GM18505 (cell line): ENCODE data around the gene MAN1A1.

ENCODE experiments used
- ATAC-seq: cut with Tn5 transposase; IDR thresholded peaks from one replicate; pipeline ENCODE4 v1.9.1; 2021; ENCODE audit not compliant: unreplicated experiment
- POLR2A ChIP-seq: IDR thresholded peaks from 4 replicates; pipeline ENCODE4 v1.6.1; 2011; ENCODE audit warnings: borderline replicate concordance; ENCODE audit not compliant: insufficient read depth, insufficient read length; ENCODE audit errors: extremely low read depth

The MAN1A1 gene

DNA sequence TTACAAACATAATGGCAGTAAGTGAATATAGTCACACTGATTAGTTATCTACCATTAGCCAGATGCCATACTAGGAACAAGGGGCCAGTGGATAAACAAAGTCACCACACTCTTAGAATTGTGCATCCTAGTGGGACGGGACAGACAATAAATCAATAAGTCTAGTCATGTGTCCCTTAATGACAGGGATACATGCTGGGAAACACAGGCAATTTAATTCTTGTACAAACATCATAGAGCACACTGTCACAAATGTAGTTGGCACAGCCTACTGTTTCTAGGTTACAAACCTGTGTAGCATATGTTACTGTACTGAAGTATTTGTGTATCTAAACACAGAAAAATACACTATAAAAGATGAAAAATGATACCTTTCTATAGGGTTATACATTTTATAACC is 148.1 kb downstream of the MAN1A1 start:
- TF ChIP-seq POLR2A = no peak
- ATAC-seq = no peak

DNA sequence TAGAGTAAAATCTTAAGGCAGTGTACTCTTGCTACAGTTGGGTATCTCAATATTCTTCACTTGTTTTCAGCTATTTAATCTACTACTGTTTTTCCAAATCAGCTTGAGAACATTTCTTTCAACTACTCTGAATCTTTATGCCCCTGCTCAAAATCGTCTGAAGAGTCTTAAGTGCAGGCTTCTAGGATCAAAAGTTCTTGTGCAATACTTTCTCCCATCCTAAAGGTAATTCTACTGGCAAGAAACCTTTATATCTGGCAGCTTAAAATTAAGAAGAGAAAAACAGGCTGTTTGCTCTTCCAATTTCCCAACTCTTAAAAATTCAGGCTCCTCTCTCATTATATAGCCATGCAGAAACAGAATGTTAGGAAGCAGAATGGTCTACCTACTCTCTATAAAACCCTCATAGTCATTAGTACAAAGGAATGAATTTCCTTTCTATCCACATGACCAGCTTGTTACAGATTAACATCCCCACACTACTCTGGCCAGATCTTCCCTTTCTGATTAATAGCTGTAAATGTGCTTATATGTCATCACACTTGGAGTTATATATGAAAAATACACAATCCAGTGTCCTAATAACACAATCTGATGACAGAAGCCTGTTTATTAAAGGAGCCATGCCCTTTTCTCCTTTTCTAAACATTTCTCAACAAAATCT is 148.9 kb downstream of the MAN1A1 start:
- no peak for ATAC-seq
- no peak for TF ChIP-seq POLR2A

DNA sequence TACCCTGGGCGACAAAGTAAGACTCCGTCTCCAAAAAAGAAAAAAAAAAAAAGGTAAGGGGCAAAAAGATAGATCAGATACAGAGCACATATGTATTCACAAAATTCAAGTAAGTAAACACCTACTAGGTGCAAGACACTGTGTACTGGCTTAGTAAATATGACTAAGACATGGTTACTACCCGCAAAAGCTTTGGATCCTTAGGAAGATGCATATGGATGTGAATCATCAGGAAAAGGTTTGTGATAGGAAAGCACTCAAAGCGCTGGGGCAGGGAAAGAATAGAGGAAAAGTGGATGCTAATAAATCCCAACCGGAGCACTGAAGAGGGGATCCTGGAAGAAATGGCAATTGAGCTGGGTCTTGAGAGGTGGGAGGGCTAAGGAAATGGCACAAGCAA is 152.3 kb downstream of the MAN1A1 start:
- TF ChIP-seq POLR2A = no peak
- ATAC-seq = no peak

DNA sequence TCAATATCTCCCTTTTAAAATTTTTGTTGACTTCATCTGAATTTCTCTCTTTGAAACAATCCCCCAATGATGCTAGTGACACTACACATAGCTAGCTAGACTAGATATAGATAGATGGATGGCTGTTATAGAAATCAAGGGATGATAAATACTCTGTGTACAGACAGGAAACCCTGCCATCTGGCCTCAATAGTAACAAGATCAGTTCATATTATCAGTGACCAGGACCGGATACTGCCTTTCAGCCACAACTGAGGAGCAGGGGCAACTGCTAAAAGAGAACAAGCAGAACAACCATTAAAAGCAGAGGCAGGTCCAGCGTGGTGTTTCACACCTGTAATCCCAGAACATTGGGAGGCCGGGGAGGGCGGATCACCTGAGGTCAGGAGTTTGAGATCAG is 152.8 kb downstream of the MAN1A1 start:
- TF ChIP-seq POLR2A = no peak
- no peak for ATAC-seq

DNA sequence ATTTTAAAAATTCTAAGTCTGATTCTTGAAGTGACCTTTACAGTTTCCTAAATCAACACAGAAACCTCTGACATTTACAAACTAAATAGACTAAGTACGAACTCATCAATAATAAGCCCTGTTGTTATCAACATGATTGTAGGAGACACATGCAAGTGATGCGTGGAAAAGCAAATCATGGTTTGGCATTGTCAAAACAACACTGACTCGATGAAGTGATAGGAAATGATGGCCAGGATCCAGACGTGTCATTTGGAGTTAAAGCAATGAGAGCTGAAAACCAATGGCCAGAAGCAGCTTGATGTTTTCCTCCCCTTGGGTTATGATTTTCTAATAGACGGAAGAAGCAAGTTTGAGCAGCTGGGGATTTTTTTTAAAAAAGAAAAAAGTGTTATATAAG is 153.7 kb downstream of the MAN1A1 start:
- TF ChIP-seq POLR2A = no peak
- ATAC-seq = no peak

DNA sequence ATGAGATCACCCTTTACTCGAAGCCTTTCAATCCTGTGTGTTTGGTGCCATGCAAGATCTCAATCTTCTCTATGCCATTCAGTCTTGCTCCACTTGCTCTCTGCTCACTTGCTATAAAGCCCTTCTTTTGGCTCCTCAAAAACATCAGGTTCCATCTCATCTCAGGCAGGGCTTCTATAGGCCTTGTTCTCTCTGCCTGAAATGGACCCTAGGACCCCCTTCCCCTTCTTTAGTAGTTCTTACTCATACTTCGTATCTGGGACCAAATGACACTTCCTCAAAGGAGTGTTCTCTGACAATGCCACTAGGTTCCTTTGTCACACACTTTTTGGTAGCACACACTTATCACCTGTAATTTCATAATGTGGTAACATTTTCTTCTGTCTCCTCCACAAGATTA is 154.4 kb downstream of the MAN1A1 start:
- no peak for ATAC-seq
- TF ChIP-seq POLR2A = no peak

DNA sequence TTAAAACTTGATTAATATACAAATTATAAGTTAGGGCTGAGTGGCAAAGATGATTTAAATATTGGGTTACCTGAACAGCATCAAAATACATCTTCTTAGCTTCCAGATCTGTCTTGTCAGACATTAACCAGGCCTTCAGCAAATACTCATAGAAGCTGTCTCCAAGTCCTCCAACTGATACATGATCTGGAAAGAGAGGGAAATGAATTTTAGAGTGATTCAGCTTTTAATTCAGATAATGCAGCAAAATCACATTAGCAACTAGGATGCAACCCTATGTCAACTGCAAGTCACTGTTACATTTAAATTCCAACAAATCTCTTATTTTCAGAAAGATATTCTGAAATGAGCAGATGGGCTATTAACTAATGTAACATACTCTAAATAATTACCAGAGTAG is 155.9 kb downstream of the MAN1A1 start:
- no peak for ATAC-seq
- no peak for TF ChIP-seq POLR2A

DNA sequence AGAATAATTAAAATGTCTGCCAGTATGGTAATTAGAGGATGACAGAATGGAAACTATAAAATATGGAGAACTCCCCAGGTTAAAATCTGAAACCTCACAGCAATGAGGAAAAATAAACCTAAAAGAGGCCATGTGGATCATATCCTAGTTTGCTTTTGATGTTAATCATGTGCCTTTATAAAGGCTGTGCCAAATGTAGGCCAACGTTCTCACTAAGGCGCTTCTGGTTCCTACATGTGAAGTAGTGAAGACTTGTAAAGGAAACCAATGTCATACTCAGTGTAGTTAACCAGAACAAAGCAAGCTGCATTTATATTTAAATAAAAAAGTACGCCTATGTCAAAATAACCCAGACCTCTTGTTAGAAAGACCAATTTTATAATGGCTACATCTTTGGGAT is 157.4 kb downstream of the MAN1A1 start:
- no peak for TF ChIP-seq POLR2A
- ATAC-seq = no peak

DNA sequence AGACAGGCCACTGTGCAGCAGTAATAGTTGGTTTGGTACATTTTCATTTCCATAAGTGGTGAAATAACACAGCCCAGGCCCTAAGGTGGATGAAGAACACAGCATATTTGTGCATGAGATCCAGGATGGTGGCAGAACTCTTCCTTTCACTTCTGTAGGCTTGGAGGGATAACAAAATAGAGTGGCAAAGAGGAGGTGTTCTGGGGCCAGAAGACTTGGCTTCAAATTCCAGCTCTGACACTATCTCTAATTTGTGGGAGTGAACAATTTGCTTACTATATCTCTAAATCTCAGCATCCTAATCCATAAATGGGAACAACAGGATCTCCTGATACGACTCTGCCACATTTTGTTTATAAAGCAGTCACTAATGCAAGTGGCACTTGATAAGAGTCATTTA is 159.4 kb downstream of the MAN1A1 start:
- ATAC-seq = no peak

DNA sequence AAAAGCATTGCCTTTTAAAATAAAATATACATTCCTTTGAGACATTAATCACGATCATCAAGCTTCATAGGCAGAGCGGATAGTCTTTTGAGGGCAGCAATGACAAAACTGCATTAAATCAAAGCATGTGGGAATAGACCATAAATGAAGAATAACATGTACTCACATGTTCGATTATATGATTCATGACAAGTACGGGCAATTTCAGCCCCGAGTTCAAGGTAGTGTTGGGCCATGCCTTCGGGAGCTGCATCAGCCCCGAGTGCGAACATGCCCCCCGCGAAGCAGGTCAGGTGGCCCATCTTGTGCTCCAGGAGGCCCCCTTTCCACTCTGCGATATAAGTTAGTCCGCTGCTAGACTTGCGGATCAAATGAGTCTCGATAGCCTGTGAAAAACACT is 160.1 kb downstream of the MAN1A1 start:
- TF ChIP-seq POLR2A = no peak
- no peak for ATAC-seq

More for the DNA sequence above, 159.4 kb downstream of the MAN1A1 start:
- TF ChIP-seq POLR2A = no peak

DNA sequence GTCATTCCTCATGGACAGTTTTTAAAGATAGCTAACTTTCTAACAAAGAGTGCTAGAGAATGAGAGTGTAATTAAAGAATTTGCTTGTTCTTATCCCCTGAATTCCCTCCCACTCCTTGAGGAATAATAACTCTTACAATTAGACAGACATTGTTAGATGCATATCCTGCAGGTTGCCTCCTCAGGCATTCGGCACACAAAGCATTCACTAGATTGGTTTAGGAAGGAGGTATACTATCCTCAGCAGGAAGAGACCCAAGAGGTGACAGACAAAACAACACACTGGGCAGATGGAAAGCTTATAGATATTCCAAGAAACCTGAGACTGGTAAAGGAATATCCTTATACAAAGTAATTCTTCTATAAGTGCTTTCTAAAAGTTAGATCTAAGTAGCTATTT is 162.0 kb downstream of the MAN1A1 start:
- ATAC-seq = no peak
- TF ChIP-seq POLR2A = no peak

DNA sequence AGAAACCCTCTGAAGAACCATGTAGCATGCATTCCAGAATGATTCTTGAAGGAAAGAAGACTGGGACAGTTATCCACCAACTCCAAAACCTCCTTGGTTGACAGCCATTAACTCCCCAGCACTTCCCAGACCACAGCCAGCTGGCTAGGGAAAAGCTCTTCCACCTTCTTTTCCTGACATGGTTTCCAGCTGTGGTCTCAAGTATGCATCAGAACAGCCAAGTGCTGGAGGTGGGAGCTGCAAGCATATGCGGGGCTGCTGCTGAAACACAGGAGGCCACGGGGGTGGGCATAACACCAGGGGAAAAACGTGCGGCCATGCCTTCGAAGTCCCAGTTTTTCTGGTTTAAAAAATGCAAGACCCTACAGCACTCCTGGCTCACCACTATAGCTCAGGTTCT is 163.1 kb downstream of the MAN1A1 start:
- TF ChIP-seq POLR2A = no peak
- ATAC-seq = no peak

DNA sequence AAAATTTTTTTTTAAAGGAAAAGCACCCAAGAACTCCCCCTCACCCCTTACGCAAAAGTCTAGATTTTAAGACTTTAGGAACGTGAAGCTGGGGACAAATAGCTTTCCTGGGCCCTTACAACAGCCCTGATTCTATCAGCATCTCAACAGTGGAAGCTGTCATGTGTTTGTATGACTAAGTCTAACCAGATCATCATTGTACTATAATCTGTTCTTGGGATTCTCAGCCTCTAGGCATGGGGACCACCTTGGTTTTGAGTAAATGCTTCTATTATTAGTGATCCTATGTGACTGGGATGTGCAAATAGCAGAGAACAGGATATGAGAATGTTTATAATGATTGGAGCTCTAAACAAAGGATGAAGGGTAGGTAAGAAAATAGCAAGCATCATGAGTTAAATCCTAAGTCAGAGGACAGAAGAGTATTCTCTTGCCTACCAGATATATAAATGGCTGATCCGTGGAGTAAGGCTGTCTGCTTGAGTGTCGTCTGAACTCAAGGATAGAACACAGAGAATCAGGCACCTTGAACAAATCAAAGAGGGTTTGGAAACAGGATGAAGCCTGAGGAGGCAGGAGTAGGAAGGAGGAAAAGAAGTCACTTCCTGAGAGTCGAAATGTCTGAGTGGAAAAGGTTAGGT is 165.4 kb downstream of the MAN1A1 start:
- no peak for ATAC-seq
- TF ChIP-seq POLR2A = no peak

DNA sequence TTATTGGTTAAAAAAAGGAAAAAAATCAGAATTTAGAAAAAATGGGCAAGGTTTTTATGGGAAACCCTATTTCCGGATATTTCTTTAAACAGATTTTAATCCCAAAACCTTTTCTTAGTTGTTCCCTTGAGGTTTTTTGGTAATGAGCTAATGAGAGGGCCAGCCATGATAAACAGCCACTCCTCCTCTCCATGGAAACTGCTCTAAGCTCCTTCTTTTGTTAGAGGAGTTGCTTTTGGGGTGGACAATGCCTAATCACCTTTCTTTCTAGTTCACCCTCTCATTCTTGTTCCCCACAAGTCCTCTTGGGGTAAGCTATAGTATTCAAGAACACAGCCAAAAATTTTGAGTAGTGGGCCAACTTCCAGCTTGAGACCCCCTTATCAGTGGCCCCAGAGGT is 166.1 kb downstream of the MAN1A1 start:
- ATAC-seq = no peak
- no peak for TF ChIP-seq POLR2A
